Retinal pigment epithelial cell (primary cell): ENCODE measurements around the gene PIK3CG.

Experiments
- DNase-seq: peaks from one replicate; pipeline ENCODE4 v3.0.0-alpha.2; 2010; ENCODE audit warnings: low read depth
- H3K4me3 ChIP-seq: 2 replicates; pipeline ENCODE4 v1.5.1; 2011; ENCODE audit warnings: mild to moderate bottlenecking, low read length, control low read depth, moderate library complexity
- CTCF ChIP-seq: conservative IDR thresholded peaks from 2 replicates; pipeline ENCODE4 v1.5.1; 2011; ENCODE audit warnings: low read depth, low read length, control low read depth, inconsistent platforms

Gene PIK3CG

GRCh38 chr7:106865130-106866041 is at the start of gene PIK3CG:
Gene PIK3CG (plus strand): TSS chr7:106865282. CDS start chr7:106867562, 2,280 bp downstream.
- H3K4me3 ChIP-seq, result no peak within 1 kb of the TSS
- no peak for TF ChIP-seq CTCF
- DNase-seq, result no peak

- no peak for TF ChIP-seq CTCF
- DNase-seq, result no peak
- no peak overlapping the region for H3K4me3 ChIP-seq
These were observed 48.0 kb upstream of the PIK3CG start for GRCh38 chr7:106817098-106817497.

GRCh38 chr7:106818736-106819135 is 46.3 kb upstream of the PIK3CG start:
- peak; percentile 30 for DNase-seq
- no peak for TF ChIP-seq CTCF
- H3K4me3 ChIP-seq, result no peak overlapping the region

GRCh38 chr7:106819546-106819945 is 45.5 kb upstream of the PIK3CG start:
- H3K4me3 ChIP-seq, result no peak overlapping the region
- no peak for DNase-seq
- no peak for TF ChIP-seq CTCF

GRCh38 chr7:106820321-106821217 is 44.5 kb upstream of the PIK3CG start:
- no peak overlapping the region for H3K4me3 ChIP-seq
- DNase-seq, result peak; percentile 52

GRCh38 chr7:106823631-106824030 is 41.5 kb upstream of the PIK3CG start:
- DNase-seq, result no peak
- no peak overlapping the region for H3K4me3 ChIP-seq
- TF ChIP-seq CTCF, result no peak

More at GRCh38 chr7:106820321-106821217, 44.5 kb upstream of the PIK3CG start:
- no peak for TF ChIP-seq CTCF
